CD4-positive, alpha-beta T cell treated with Interleukin-2 at 100 ng/mL for 4 hours (primary cell): ENCODE data around the gene TOPAZ1.

Experiments used
- DNase-seq: peaks from one replicate; pipeline ENCODE4 v3.0.0-alpha.2; 2020; ENCODE audit warnings: low spot score

The TOPAZ1 gene

GRCh38 chr3:44241706-44242105 is at the start of gene TOPAZ1:
TSS of gene TOPAZ1 (plus strand) at chr3:44241886. CDS start at chr3:44242054, 168 bp downstream.
- no peak for DNase-seq

DNA sequence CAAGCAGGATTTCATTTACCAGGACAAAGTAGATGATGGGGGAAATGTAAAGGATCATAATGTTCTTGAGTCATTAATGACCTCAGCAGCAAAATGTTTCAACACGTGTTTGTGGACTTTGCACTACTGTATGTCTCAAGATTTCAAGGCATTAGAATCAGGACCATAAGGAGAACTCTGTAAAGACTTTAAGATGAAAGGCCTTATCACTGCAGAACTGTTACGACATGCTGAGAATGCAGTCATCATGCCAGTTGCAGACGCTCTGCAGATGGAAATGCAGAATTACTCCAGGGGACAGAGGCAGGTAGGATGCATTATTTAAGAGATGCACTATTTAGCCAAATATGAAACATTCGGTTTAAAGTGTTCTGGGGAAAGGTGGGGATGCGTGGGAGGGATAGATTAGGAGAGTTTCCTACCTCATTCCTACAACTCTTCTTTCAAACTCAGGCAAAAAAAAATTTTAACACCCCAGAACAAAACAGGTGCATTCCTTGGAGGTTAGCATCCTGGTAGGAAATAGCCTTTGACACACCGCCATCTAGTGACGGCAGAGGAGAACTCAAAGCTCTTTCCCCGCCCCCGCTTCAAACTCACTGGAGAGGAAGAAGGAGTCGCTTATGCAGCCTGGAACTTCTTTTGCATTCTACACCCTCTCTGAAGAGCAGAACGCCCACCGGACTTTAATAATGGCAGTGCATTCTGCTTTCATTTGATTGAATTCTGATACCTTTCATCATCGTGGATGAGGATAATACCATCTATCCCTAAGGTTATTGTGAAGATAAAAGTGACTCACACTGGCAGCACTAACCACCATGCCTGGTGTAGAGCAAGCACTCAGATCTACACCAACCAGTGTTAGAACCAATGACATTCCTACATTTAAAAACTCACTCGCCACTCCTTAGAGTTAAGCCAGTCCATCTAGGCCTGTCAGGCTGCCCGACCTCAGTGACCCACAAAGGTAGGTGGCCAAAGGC is 43.1 kb upstream of the TOPAZ1 start:
- DNase-seq = peak; percentile 60

GRCh38 chr3:44206261-44206660 is 35.4 kb upstream of the TOPAZ1 start:
- no peak for DNase-seq

GRCh38 chr3:44206862-44207652 is 34.6 kb upstream of the TOPAZ1 start:
- DNase-seq = no peak

DNA sequence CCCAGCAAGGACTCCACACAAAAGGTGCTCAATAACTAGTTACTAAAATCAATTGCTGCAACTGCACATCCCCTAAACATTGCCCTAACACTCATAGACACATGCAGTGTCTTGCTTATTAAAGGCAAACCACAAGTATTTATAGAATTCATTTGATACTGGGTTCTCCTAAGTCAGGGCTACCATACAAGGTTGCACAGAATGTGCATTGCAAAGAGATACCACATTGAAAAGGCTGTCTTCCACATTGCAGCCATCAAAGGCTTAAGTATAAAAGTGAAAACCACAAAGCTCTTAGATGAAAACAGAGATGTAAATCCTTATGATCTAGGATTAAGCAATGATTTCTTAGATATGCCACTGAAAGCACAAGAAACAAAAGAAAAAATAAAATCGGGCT is 33.6 kb upstream of the TOPAZ1 start:
- no peak for DNase-seq

GRCh38 chr3:44208568-44208967 is 33.1 kb upstream of the TOPAZ1 start:
- no peak for DNase-seq

DNA sequence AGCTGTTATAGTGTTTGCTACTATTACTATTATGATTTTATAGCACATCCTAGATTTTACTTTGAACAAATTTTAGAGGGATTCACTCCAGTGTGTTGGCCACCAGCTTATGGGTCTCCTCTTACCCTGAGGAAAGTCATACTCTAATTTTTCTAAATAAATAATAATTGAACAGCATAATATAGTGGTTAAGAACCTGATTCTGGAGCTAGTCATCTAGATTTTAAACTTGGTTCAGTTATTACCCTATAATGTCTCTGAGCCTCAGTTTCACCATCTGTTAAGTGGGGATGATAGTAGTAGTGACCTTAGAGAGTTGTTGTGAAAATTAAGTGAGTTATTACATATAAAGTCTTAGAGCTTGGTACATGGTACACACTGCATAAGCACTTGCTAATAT is 30.7 kb upstream of the TOPAZ1 start:
- DNase-seq = no peak

GRCh38 chr3:44222337-44222736 is 19.3 kb upstream of the TOPAZ1 start:
- DNase-seq = no peak

DNA sequence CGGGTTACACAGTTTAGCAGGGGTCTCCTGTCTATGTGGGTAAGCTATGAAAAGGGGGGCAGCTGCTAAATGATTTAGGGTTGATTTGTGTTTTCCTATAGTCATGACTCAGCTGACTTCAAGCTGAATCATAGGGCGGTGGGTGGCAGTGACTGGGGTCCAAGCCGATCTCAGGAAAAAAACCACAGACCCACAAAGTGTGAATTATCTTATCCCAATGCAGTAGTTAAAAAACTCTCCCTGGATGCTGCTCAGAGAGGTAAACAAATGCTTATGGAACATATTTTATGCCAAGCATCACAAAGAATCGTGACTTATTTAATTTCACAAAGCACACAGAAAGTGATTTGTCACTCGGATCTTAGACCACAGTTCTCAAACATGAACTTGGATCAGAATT is 18.4 kb upstream of the TOPAZ1 start:
- no peak for DNase-seq

GRCh38 chr3:44224131-44224530 is 17.6 kb upstream of the TOPAZ1 start:
- no peak for DNase-seq

- no peak for DNase-seq
These were observed 15.1 kb upstream of the TOPAZ1 start for GRCh38 chr3:44226573-44226972.

GRCh38 chr3:44227632-44228031 is 14.1 kb upstream of the TOPAZ1 start:
- DNase-seq = no peak

- no peak for DNase-seq
These were observed 12.8 kb upstream of the TOPAZ1 start for GRCh38 chr3:44228900-44229299.

DNA sequence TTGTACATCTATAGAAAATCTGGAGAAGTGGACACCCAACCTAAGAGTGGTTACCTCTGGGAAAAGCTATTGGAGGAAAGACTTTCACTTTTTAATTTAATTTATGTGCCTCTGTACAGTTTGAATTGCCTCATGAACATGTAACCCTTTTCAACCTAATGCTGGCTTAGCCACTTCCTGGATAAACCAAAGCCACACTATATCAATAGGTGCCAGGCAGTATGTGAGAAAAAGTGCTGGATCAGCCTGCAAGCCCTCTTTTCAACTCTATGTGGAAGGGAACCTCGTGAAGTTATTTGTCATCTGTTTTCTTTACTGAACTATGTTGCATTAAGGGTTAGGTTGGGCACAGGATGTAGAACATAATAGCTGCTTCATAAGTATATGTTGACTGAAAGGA is 9.3 kb upstream of the TOPAZ1 start:
- no peak for DNase-seq

DNA sequence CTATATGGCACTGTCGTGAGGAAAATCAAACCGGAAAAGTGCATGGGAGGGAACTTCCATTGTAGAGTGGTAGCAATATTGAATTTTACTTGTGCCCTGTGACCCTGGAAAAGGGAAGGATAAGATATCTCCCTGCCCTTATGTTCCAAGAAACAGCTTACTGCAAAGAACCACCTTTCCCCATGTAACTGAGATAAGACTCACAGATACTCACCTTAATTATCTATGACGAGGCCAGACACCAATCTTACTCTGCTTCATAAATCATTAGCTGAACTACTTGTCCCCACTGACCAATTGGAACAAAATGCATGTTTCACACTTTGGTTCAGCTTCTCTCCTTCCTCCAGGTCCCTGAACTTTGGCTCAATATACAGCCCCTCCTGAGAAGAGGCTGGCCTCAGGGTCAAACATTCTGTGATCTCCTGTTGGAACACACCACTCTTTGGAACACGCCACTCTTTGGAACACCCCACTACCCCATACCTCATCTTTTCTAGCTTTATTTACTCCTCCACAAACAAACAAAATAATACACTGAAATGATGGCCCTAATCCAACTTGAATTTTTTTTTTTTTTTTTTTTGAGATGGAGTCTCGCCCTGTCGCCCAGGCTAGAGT is 6.9 kb upstream of the TOPAZ1 start:
- no peak for DNase-seq

- DNase-seq = peak; percentile 71
These were observed 5.8 kb upstream of the TOPAZ1 start for GRCh38 chr3:44235604-44236484.

- no peak for DNase-seq
These were observed 5.2 kb upstream of the TOPAZ1 start for GRCh38 chr3:44236485-44236908.

DNA sequence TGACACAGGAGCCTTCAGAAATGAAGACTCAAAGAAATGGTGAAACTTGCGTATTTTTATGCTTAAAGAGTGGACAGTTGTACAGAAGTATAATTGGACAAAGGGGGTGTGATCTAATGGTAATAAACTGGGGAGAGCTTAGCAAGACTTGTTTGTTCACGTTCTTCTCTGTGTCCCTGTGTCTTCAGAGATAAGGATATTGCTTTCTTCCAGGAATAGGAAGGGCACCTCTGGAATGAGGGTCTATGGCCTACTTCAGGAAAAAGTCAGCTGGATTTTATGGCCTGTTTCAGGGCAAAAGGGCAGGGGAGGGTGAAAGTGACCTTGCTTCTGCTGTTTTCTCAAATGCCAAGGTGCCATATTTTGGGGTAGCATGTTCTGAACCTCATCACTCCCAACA is 4.5 kb upstream of the TOPAZ1 start:
- no peak for DNase-seq

GRCh38 chr3:44237665-44238064 is 4.0 kb upstream of the TOPAZ1 start:
- DNase-seq = no peak

GRCh38 chr3:44238889-44239288 is 2.8 kb upstream of the TOPAZ1 start:
- no peak for DNase-seq

- DNase-seq = no peak
These were observed 1.6 kb upstream of the TOPAZ1 start for GRCh38 chr3:44240061-44240460.

DNA sequence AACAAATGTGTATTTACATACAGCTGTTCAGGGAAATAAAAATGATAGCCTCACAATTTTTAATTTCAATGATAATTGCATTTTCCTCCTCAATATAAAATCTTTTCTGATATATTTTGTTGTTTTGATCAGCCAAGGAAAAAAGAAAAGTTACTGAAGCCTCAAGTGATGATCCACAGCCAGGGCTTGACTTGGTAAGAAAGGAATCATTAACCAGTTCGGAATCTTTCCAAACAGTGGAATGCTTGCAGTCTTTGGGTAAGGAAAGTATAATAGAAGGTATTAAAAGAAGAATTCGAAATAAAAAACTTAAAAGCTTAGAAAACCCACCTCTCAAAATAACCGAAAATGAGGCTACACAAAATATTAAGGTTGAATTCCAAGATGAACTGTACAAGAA is 1.0 kb downstream of the TOPAZ1 start:
- DNase-seq = no peak
